ENCODE measurements around the gene ATG14. TPM values are rescaled to one million over a fixed set of nuclear protein-coding genes. Genes with fewer than 3 reads are reported as not detected.

The ATG14 gene
- total RNA-seq, 3 donors from 2014 or later (not counting 1 experiment from before 2014, with no cell fraction given), result 18.1 to 23.1 (median 20.5) TPM

DNA sequence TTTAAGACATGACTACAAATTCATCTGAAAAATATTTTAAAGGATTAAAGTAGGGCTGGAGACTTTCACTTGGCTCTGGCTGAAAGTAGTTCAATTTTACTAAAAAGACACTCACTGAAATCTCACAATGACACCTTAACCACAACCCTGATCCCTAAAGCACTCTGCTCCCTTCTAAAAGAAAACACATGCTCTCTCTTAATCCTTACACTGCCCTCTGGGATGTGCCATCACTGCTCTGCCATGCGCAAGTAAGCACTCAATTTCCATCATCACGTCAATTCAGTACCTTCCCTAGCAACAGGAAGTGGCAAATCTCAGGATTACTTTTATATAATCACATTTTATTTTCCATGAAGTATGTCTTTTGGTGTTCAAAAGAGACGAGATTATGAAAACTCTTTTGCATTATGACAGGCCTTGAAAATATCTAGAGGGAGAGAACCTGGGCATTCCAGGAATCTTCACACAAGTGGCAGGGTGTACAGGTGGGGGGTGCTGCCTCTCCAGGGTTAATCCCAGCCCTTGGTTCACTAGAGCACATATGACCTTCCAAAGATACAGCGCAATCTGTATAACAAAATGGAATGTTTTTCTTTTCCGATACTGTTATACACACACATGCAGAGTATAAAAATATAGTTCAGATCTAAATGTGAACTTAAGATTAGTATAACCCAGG lies 7.3 kb downstream of the ATG14 start:
- H3K9me3 ChIP-seq (ENCODE audit: control insufficient read depth, insufficient read depth, low read length), result no peaks in the 10 kb centered on the region
- H3K4me1 ChIP-seq (ENCODE audit: control insufficient read depth, insufficient read depth, low read length), result no peaks in the 10 kb centered on the region
- intact Hi-C loops (cut with micrococcal nuclease), result no loop called here
- Mint-ChIP-seq H3K4me1 (peaks cover 24% of the 10 kb centered on the region in 2 donors), H3K27me3 (ENCODE audit: low read depth in 2 of 2) (no peaks in the 10 kb centered on the region), H3K4me3 (no peak overlapping the region), H3K9me3 (no peaks in the 10 kb centered on the region), H3K36me3 (no peaks in the 10 kb centered on the region), H3K27ac (no peak overlapping the region)
- H3K27ac ChIP-seq (ENCODE audit: low read length), result no peak overlapping the region
- 69% methylated on average over 3 of the region's 5 CpGs for WGBS (ENCODE audit: insufficient coverage)
- DNase-seq, result no peak
- H3K36me3 ChIP-seq (ENCODE audit: control insufficient read depth, insufficient read depth, low read length), result no peaks in the 10 kb centered on the region
- no peaks in the 10 kb centered on the region for H3K27me3 ChIP-seq (ENCODE audit: control insufficient read depth, insufficient read depth, low read length)
- TF ChIP-seq, protein P1, sequence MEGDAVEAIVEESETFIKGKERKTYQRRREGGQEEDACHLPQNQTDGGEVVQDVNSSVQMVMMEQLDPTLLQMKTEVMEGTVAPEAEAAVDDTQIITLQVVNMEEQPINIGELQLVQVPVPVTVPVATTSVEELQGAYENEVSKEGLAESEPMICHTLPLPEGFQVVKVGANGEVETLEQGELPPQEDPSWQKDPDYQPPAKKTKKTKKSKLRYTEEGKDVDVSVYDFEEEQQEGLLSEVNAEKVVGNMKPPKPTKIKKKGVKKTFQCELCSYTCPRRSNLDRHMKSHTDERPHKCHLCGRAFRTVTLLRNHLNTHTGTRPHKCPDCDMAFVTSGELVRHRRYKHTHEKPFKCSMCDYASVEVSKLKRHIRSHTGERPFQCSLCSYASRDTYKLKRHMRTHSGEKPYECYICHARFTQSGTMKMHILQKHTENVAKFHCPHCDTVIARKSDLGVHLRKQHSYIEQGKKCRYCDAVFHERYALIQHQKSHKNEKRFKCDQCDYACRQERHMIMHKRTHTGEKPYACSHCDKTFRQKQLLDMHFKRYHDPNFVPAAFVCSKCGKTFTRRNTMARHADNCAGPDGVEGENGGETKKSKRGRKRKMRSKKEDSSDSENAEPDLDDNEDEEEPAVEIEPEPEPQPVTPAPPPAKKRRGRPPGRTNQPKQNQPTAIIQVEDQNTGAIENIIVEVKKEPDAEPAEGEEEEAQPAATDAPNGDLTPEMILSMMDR (IDR thresholded peaks at IDR 0.05), result no peak
- ATAC-seq, result no peak
- H3K4me3 ChIP-seq (ENCODE audit: low read length), result no peak overlapping the region

DNA sequence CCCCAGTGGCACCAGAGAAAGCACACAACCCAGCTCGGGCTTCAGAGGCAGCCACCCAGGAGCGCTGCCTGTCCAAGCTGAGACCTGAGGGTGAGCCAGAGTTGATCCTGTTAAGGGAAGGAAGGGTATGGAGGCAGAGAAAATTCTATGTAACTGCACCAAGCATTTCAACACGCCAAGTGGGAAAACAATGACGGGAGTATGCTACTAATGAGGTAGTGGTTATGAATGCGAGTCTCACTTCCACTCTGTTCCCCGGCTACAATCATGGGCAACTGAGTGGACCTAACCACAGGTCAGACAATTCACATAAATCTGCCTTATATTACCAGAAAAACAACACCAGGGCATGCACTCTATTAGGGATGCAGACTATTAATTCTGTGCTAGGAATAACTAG lies 9.9 kb downstream of the ATG14 start:
- H3K36me3 Mint-ChIP-seq, result no peaks in the 10 kb centered on the region
- H3K4me1 Mint-ChIP-seq, result peaks cover 17% of the 10 kb centered on the region in 2 donors
- no peaks in the 10 kb centered on the region for H3K9me3 ChIP-seq (ENCODE audit: control insufficient read depth, insufficient read depth, low read length)
- H3K4me3 ChIP-seq (ENCODE audit: low read length), result no peak overlapping the region
- no peak overlapping the region for H3K27ac Mint-ChIP-seq
- DNase-seq, result no peak
- no peak overlapping the region for H3K4me3 Mint-ChIP-seq
- TF ChIP-seq, protein P1 (IDR thresholded peaks at IDR 0.05), result no peak
- 96% methylated on average over 6 of the region's 6 CpGs for WGBS (ENCODE audit: insufficient coverage)
- H3K27me3 ChIP-seq (ENCODE audit: control insufficient read depth, insufficient read depth, low read length), result no peaks in the 10 kb centered on the region
- H3K9me3 Mint-ChIP-seq, result no peaks in the 10 kb centered on the region
- no peaks in the 10 kb centered on the region for H3K36me3 ChIP-seq (ENCODE audit: control insufficient read depth, insufficient read depth, low read length)
- intact Hi-C loops (cut with micrococcal nuclease), result no loop called here
- H3K27me3 Mint-ChIP-seq (ENCODE audit: low read depth in 2 of 2), result no peaks in the 10 kb centered on the region
- no peaks in the 10 kb centered on the region for H3K4me1 ChIP-seq (ENCODE audit: control insufficient read depth, insufficient read depth, low read length)
- no peak overlapping the region for H3K27ac ChIP-seq (ENCODE audit: low read length)
- ATAC-seq, result no peak

DNA sequence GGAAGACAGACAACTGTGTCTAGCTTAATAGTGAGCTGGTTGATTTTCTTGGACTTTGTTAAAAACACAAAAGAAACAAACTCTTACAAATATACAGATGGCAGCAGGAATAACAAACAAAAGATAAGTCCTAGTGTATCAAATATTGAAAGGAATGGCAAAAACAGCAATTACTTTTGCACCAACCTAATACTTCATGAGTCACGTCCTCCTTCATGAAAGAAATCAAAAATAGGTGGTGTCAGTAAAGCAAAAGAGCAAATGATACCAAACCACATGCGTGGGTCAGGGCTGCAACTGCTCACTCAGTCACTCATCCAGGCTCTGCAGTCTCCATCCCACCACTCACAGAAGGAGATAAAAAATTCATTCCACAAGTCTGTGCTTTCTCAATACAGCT lies 11.8 kb downstream of the ATG14 start:
- Mint-ChIP-seq H3K27ac (no peak overlapping the region), H3K27me3 (ENCODE audit: low read depth in 2 of 2) (no peaks in the 10 kb centered on the region), H3K4me3 (no peak overlapping the region), H3K36me3 (peaks cover 8% of the 10 kb centered on the region), H3K9me3 (no peaks in the 10 kb centered on the region), H3K4me1 (peaks cover 12 to 20% of the 10 kb centered on the region in 2 donors)
- DNase-seq (no peak), ATAC-seq (no peak)
- H3K36me3 ChIP-seq (ENCODE audit: control insufficient read depth, insufficient read depth, low read length), result peaks cover 12% of the 10 kb centered on the region
- intact Hi-C loops (cut with micrococcal nuclease), result no loop called here
- H3K9me3 ChIP-seq (ENCODE audit: control insufficient read depth, insufficient read depth, low read length), result no peaks in the 10 kb centered on the region
- 100% methylated on average over 1 of the region's 2 CpGs for WGBS (ENCODE audit: insufficient coverage)
- H3K4me3 ChIP-seq (ENCODE audit: low read length), result no peak overlapping the region
- no peak overlapping the region for H3K27ac ChIP-seq (ENCODE audit: low read length)
- no peaks in the 10 kb centered on the region for H3K4me1 ChIP-seq (ENCODE audit: control insufficient read depth, insufficient read depth, low read length)
- TF ChIP-seq, protein P1 (IDR thresholded peaks at IDR 0.05), result no peak
- no peaks in the 10 kb centered on the region for H3K27me3 ChIP-seq (ENCODE audit: control insufficient read depth, insufficient read depth, low read length)

DNA sequence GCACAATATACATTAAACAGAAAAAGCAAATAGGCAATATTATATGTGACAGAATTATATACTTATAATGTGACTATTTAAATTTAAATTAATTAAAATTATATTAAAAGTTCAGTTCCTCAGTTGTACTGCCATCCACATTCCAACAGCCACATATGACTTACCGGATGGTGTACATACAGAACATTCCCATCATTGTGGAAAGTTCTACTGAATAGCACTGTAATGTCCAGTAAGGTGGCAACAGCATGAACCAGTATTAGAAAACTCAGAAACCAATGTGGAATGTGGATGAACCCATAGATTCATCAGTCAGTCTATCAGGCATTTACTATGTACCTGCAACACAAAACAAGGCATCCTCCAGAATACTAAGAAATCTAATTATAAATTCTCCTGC lies 12.4 kb downstream of the ATG14 start:
- TF ChIP-seq, protein P1 (IDR thresholded peaks at IDR 0.05), result no peak
- H3K4me3 ChIP-seq (ENCODE audit: low read length), result no peak overlapping the region
- Mint-ChIP-seq H3K27me3 (ENCODE audit: low read depth in 2 of 2) (no peaks in the 10 kb centered on the region), H3K9me3 (no peaks in the 10 kb centered on the region), H3K36me3 (peaks cover 8% of the 10 kb centered on the region), H3K27ac (no peak overlapping the region), H3K4me1 (peaks cover 8 to 13% of the 10 kb centered on the region in 2 donors), H3K4me3 (no peak overlapping the region)
- no peaks in the 10 kb centered on the region for H3K9me3 ChIP-seq (ENCODE audit: control insufficient read depth, insufficient read depth, low read length)
- WGBS (ENCODE audit: insufficient coverage), result 100% methylated on average over 1 of the region's 1 CpG
- ATAC-seq (no peak), DNase-seq (no peak)
- intact Hi-C loops (cut with micrococcal nuclease), result no loop called here
- no peaks in the 10 kb centered on the region for H3K4me1 ChIP-seq (ENCODE audit: control insufficient read depth, insufficient read depth, low read length)
- H3K27me3 ChIP-seq (ENCODE audit: control insufficient read depth, insufficient read depth, low read length), result no peaks in the 10 kb centered on the region
- peaks cover 19% of the 10 kb centered on the region for H3K36me3 ChIP-seq (ENCODE audit: control insufficient read depth, insufficient read depth, low read length)
- H3K27ac ChIP-seq (ENCODE audit: low read length), result no peak overlapping the region

Measured in natural killer cell (primary cell).